HG03469 (cell line): Measurements from ENCODE around the gene ETFB.
"Not testable (repeated sequence)": the region's sequence is repeated elsewhere in the genome, so short reads cannot be mapped to it uniquely, and the experiment has no call there.

Experiments
- ATAC-seq: cut with Tn5 transposase; IDR thresholded peaks from one replicate; pipeline ENCODE4 v1.9.1; 2021; ENCODE audit warnings: mild to moderate bottlenecking, moderate library complexity, moderate number of reproducible peaks; ENCODE audit not compliant: unreplicated experiment

The ETFB gene

GRCh38 chr19:51365965-51366388, at the start of gene ETFB:
Gene ETFB, minus strand, starts transcription at chr19:51366388. Its CDS starts 62 bp downstream, at chr19:51366326.
- no peak for ATAC-seq

- ATAC-seq = no peak
Measured at GRCh38 chr19:51415187-51415586, 49.0 kb upstream of the ETFB start.

GRCh38 chr19:51410950-51411748, 45.0 kb upstream of the ETFB start:
- ATAC-seq = no peak

GRCh38 chr19:51407511-51408131, 41.4 kb upstream of the ETFB start:
- no peak for ATAC-seq

- ATAC-seq = no peak
Measured at GRCh38 chr19:51402117-51402516, 35.9 kb upstream of the ETFB start.

- ATAC-seq = not testable (repeated sequence)
Measured at GRCh38 chr19:51399936-51400335, 33.7 kb upstream of the ETFB start.

GRCh38 chr19:51399231-51399630, 33.0 kb upstream of the ETFB start:
- no peak for ATAC-seq

GRCh38 chr19:51398096-51398704, 32.0 kb upstream of the ETFB start:
- ATAC-seq = no peak

GRCh38 chr19:51397453-51397852, 31.3 kb upstream of the ETFB start:
- not testable (repeated sequence) for ATAC-seq

GRCh38 chr19:51396175-51396574, 30.0 kb upstream of the ETFB start:
- ATAC-seq = no peak

GRCh38 chr19:51394050-51394836, 28.1 kb upstream of the ETFB start:
- peak; percentile 62 for ATAC-seq

GRCh38 chr19:51392701-51393100, 26.5 kb upstream of the ETFB start:
- ATAC-seq = no peak

GRCh38 chr19:51391073-51391611, 25.0 kb upstream of the ETFB start:
- ATAC-seq = no peak

- ATAC-seq = no peak
Measured at GRCh38 chr19:51389143-51389542, 23.0 kb upstream of the ETFB start.

GRCh38 chr19:51387924-51388389, 21.8 kb upstream of the ETFB start, which contains the start of gene LIM2:
Gene LIM2, minus strand, starts transcription at chr19:51387974. Its CDS starts 531 bp downstream, at chr19:51387443.
- ATAC-seq = no peak

- ATAC-seq = no peak
Measured at GRCh38 chr19:51386882-51387520, 20.8 kb upstream of the ETFB start.

- ATAC-seq = no peak
Measured at GRCh38 chr19:51382004-51382403, 15.8 kb upstream of the ETFB start.

GRCh38 chr19:51380379-51380778, 14.2 kb upstream of the ETFB start:
- no peak for ATAC-seq

GRCh38 chr19:51377422-51377821, 11.2 kb upstream of the ETFB start:
- ATAC-seq = no peak
